IMR-90 (cell line): ENCODE results near the gene BCAT1. TPM values are rescaled to one million over a fixed set of nuclear protein-coding genes. Genes with fewer than 3 reads are reported as not detected.

ENCODE experiments used
- ATAC-seq: fragments of 200-7000 bp; cut with Tn5 transposase; 2 replicates; pipeline ENCODE4 v1.9.1; 2020; ENCODE audit warnings: low read depth, mild to moderate bottlenecking, moderate library complexity
- BruUV-seq: library from RNA; stranded (reverse); fragments of 400-500 nt; replicated peaks from 2 replicates; lab custom pipeline; 2021; lab: Mats Ljungman, UMichigan
- CTCF ChIA-PET: fragments of 300-600 bp; formaldehyde crosslinking; extraction: SDS; loops from one replicate; lab custom pipeline; 2021; ENCODE audit warnings: antibody characterized with exemption; lab: Yijun Ruan, JAX
- POLR2A ChIA-PET: fragments of 300-600 bp; sonication (Branson Sonifier 250); formaldehyde crosslinking; loops from one replicate; lab custom pipeline; 2022; ENCODE audit warnings: antibody characterized with exemption; ENCODE audit not compliant: unreplicated experiment; lab: Charles Lee
- DNase-seq: peaks from one replicate; pipeline ENCODE4 v3.0.0; 2013
- H2AFZ ChIP-seq: replicated peaks from 2 replicates; pipeline ENCODE3; 2013; ENCODE audit warnings: low read length, mild to moderate bottlenecking; ENCODE audit not compliant: poor library complexity
- H2AK5ac ChIP-seq: 2 replicates; pipeline ENCODE4 v1.6.1; 2013; ENCODE audit warnings: low read depth, low read length, inconsistent platforms
- H2AK9ac ChIP-seq: replicated peaks from 2 replicates; pipeline ENCODE3; 2013; ENCODE audit warnings: mild to moderate bottlenecking, low read depth, low read length, moderate library complexity; ENCODE audit not compliant: poor library complexity
- H2BK120ac ChIP-seq: 2 replicates; pipeline ENCODE4 v1.6.1; 2013; ENCODE audit warnings: low read depth, low read length, inconsistent platforms
- H2BK15ac ChIP-seq: 3 replicates; pipeline ENCODE4 v1.6.1; 2013; ENCODE audit warnings: low read depth, low read length, inconsistent platforms
- H2BK20ac ChIP-seq: 2 replicates; pipeline ENCODE4 v1.6.1; 2013; ENCODE audit warnings: low read depth, mild to moderate bottlenecking, inconsistent platforms, low read length, moderate library complexity
- H2BK5ac ChIP-seq: 2 replicates; pipeline ENCODE4 v1.6.1; 2013; ENCODE audit warnings: mild to moderate bottlenecking, low read depth, low read length, inconsistent platforms; ENCODE audit not compliant: poor library complexity, severe bottlenecking
- H3K14ac ChIP-seq: replicated peaks from 2 replicates; pipeline ENCODE4 v1.6.1; 2013; ENCODE audit warnings: low read depth, low read length, inconsistent platforms
- H3K18ac ChIP-seq: 2 replicates; pipeline ENCODE4 v1.6.1; 2013; ENCODE audit warnings: low read depth, low read length, control low read depth
- H3K23ac ChIP-seq: 2 replicates; pipeline ENCODE4 v1.6.1; 2013; ENCODE audit warnings: low read depth, low read length, inconsistent platforms
- H3K27ac ChIP-seq: 2 replicates; pipeline ENCODE4 v1.5.1; 2013; ENCODE audit warnings: mild to moderate bottlenecking, control low read depth, low read length; ENCODE audit not compliant: insufficient read depth
- H3K27me3 ChIP-seq: 2 replicates; pipeline ENCODE4 v1.6.1; 2013; ENCODE audit warnings: low read length; ENCODE audit not compliant: control insufficient read depth, insufficient read depth
- H3K36me3 ChIP-seq: 2 replicates; pipeline ENCODE4 v1.6.1; 2013; ENCODE audit warnings: low read length, mixed read lengths; ENCODE audit not compliant: control insufficient read depth, insufficient read depth
- H3K4ac ChIP-seq: 2 replicates; pipeline ENCODE4 v1.6.1; 2013; ENCODE audit warnings: low read depth, low read length, inconsistent platforms
- H3K4me1 ChIP-seq: 2 replicates; pipeline ENCODE4 v1.6.1; 2013; ENCODE audit warnings: low read length, mixed read lengths; ENCODE audit not compliant: control insufficient read depth, insufficient read depth
- H3K4me2 ChIP-seq: 2 replicates; pipeline ENCODE4 v1.6.1; 2013; ENCODE audit warnings: low read depth, mild to moderate bottlenecking, control low read depth, low read length, moderate library complexity
- H3K4me3 ChIP-seq: 2 replicates; pipeline ENCODE4 v1.5.1; 2013; ENCODE audit warnings: low read depth, mild to moderate bottlenecking, control low read depth, low read length, moderate library complexity; ENCODE audit not compliant: insufficient read depth
- H3K56ac ChIP-seq: 2 replicates; pipeline ENCODE4 v1.6.1; 2013; ENCODE audit warnings: low read length, inconsistent platforms; ENCODE audit not compliant: insufficient read depth; ENCODE audit errors: extremely low read depth
- H3K79me1 ChIP-seq, 2 experiments: 2 replicates each; pipeline ENCODE4 v1.6.1; 2013; ENCODE audit warnings: low read length in 2 of 2, inconsistent platforms in 1 of 2, low read depth in 1 of 2
- H3K9ac ChIP-seq: 2 replicates; pipeline ENCODE4 v1.6.1; 2013; ENCODE audit warnings: low read depth, low read length, control low read depth
- H3K9me1 ChIP-seq: 2 replicates; pipeline ENCODE4 v1.6.1; 2013; ENCODE audit warnings: low read length, inconsistent platforms; ENCODE audit not compliant: insufficient read depth
- H3K9me3 ChIP-seq: 2 replicates; pipeline ENCODE4 v1.6.1; 2013; ENCODE audit warnings: low read length; ENCODE audit not compliant: control insufficient read depth, insufficient read depth
- H4K20me1 ChIP-seq: 2 replicates; pipeline ENCODE4 v1.6.1; 2013; ENCODE audit warnings: low read length, inconsistent platforms; ENCODE audit not compliant: insufficient read depth
- H4K5ac ChIP-seq: 2 replicates; pipeline ENCODE4 v1.6.1; 2013; ENCODE audit warnings: mild to moderate bottlenecking, low read depth, low read length, control low read depth
- H4K8ac ChIP-seq, 2 experiments: 2 replicates each; pipeline ENCODE4 v1.6.1; 2013; ENCODE audit warnings: low read depth in 2 of 2, low read length in 2 of 2, control low read depth in 1 of 2, inconsistent platforms in 1 of 2
- H4K91ac ChIP-seq: 2 replicates; pipeline ENCODE4 v1.6.1; 2013; ENCODE audit warnings: low read depth, low read length, inconsistent platforms; ENCODE audit not compliant: insufficient read depth
- BHLHE40 ChIP-seq: fragments of 150-350 bp; IDR thresholded peaks from 2 replicates; pipeline ENCODE4 v1.6.1; 2016; ENCODE audit warnings: mild to moderate bottlenecking, low read depth, low read length
- CHD1 ChIP-seq: IDR thresholded peaks from 2 replicates; pipeline ENCODE4 v1.6.1; 2012; ENCODE audit warnings: low read depth, low read length, improper control_type of control experiment
- CTCF ChIP-seq: conservative IDR thresholded peaks from 2 replicates; pipeline ENCODE4 v1.5.1; 2012; ENCODE audit warnings: mild to moderate bottlenecking, low read depth, low read length, improper control_type of control experiment
- FOS ChIP-seq: fragments of 150-350 bp; IDR thresholded peaks from 2 replicates; pipeline ENCODE4 v1.6.1; 2016; ENCODE audit warnings: low read depth, low read length
- MAFK ChIP-seq: IDR thresholded peaks from 2 replicates; pipeline ENCODE4 v1.6.1; 2012; ENCODE audit warnings: low read depth, low read length, improper control_type of control experiment
- MAZ ChIP-seq: IDR thresholded peaks from 2 replicates; pipeline ENCODE4 v1.6.1; 2012; ENCODE audit warnings: low read depth, mild to moderate bottlenecking, low read length, improper control_type of control experiment, moderate library complexity, borderline replicate concordance
- MXI1 ChIP-seq: IDR thresholded peaks from 2 replicates; pipeline ENCODE4 v1.6.1; 2012; ENCODE audit warnings: low read depth, mild to moderate bottlenecking, low read length, moderate library complexity, borderline replicate concordance
- NFE2L2 ChIP-seq: fragments of 150-350 bp; IDR thresholded peaks from 2 replicates; pipeline ENCODE4 v1.6.1; 2016; ENCODE audit warnings: low read depth, mild to moderate bottlenecking, low read length
- RAD21 ChIP-seq: IDR thresholded peaks from 2 replicates; pipeline ENCODE4 v1.6.1; 2012; ENCODE audit warnings: low read length, improper control_type of control experiment
- RFX5 ChIP-seq: IDR thresholded peaks from 2 replicates; pipeline ENCODE4 v1.8.0; 2012; ENCODE audit warnings: low read depth, mild to moderate bottlenecking, low read length, moderate library complexity
- WGBS, 2 experiments: methylation state at CpG; one replicate each; pipeline versions ENCODE4 v1.1.5 to v1.1.7; 2013; ENCODE audit warnings: missing lambda C conversion rate in 2 of 2; ENCODE audit not compliant: insufficient read length in 1 of 2; ENCODE audit errors: extremely low coverage in 2 of 2; 5-methylcytosine and 5-hydroxymethylcytosine counted together
- dilution Hi-C: fragments of 300-500 bp; cut with HindIII; formaldehyde crosslinking; loops from one replicate; pipeline ENCODE4 v1.14.3; 2018; ENCODE audit warnings: low sequenced_read_pairs; ENCODE audit not compliant: unreplicated experiment
- in situ Hi-C: fragments of 300-500 bp; cut with MboI; formaldehyde crosslinking; loops from 3 replicates; pipeline ENCODE4 v1.14.3; 2019; ENCODE audit warnings: low sequenced_read_pairs, inconsistent platforms, mixed read lengths
- intact Hi-C: fragments of 100-400 bp; cut with micrococcal nuclease; formaldehyde crosslinking; loops from 2 replicates; pipeline ENCODE4 v1.10.0; 2022
- polyA plus RNA-seq, 3 experiments: library from polyadenylated mRNA; depleted of rRNA; stranded (reverse); fragments of >200 nt; gene quantifications; 2 replicates each; pipeline ENCODE4 v1.2.3, GENCODE V29; 2012; ENCODE audit warnings: low replicate concordance in 1 of 3
- total RNA-seq: library from RNA; depleted of rRNA; stranded (reverse); fragments of >200 nt; gene quantifications from 2 replicates; pipeline ENCODE4 v1.2.3, GENCODE V29; 2012

The BCAT1 gene
- total and polyA plus RNA-seq, 2 of the 4 experiments (the other 2 are of a cell fraction): 30.4 to 683 TPM

DNA sequence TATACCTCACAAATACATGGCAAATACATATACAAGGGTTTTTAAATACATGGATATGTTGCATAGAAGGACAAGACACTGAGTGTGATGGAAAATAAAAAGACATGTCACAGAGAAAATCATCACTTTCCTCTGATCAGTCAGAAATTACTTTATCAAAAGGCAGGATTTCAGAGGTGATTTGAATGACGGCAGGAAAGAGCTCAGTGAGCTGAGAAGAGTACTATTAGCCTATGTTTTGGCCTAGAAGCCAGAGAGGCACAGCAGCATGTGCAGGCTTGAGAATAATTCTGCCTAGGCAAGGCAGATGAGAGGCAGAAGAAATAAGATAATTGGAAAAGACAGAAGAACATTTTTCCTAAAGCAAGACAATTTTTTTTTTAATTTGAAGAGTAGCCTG lies 94.9 kb downstream of the BCAT1 start:
- H3K4me2 ChIP-seq: no peak overlapping the region
- H3K27me3 ChIP-seq: no peaks in the 10 kb centered on the region
- no peak overlapping the region for H4K91ac ChIP-seq
- peaks cover 2% of the 10 kb centered on the region for H3K9me1 ChIP-seq
- H4K5ac ChIP-seq: no peak overlapping the region
- H3K23ac ChIP-seq: no peak overlapping the region
- ATAC-seq (no peak), DNase-seq (no peak)
- intact Hi-C loops (loop anchor here (5.0 kb wide), 1 partner anchor 93 kb away; the partner anchor contains the start of gene BCAT1), in situ Hi-C loops (no loop called here), dilution Hi-C loops (no loop called here)
- no peak overlapping the region for H2AFZ ChIP-seq
- no peak overlapping the region for H3K14ac ChIP-seq
- peaks cover 58 to 59% of the 10 kb centered on the region in 2 experiments for H3K79me1 ChIP-seq
- H2BK15ac ChIP-seq: no peak overlapping the region
- no peak overlapping the region for H4K8ac ChIP-seq
- H2AK9ac ChIP-seq: no peak overlapping the region
- no peaks in the 10 kb centered on the region for H3K9me3 ChIP-seq
- H3K18ac ChIP-seq: no peak overlapping the region
- H3K36me3 ChIP-seq: peaks cover 10% of the 10 kb centered on the region
- H2BK5ac ChIP-seq: no peak overlapping the region
- CTCF ChIA-PET: interaction anchor here (0.9 to 1.2 kb wide), 2 partner anchors 14 to 301 kb away, joined by 3 read pairs; no protein-coding TSS in a partner anchor
- H2BK120ac ChIP-seq: no peak overlapping the region
- no peak overlapping the region for H3K4me3 ChIP-seq
- no peak overlapping the region for H2BK20ac ChIP-seq
- H3K4me1 ChIP-seq: peaks cover 9% of the 10 kb centered on the region; the same call in 1 of the 2 replicates
- POLR2A ChIA-PET: no interaction called here
- no peak overlapping the region; the same call in 1 of the 2 replicates for H2AK5ac ChIP-seq
- H3K9ac ChIP-seq: no peak overlapping the region
- H3K27ac ChIP-seq: no peak overlapping the region
- H3K4ac ChIP-seq: no peak overlapping the region
- no TSS peak for BruUV-seq
- no peak overlapping the region for H3K56ac ChIP-seq
- H4K20me1 ChIP-seq: peaks cover 39% of the 10 kb centered on the region; the same call in 1 of the 2 replicates
- WGBS, 2 experiments: no CpG with 5 or more reads among the region's 1 CpG
- TF ChIP-seq FOS: no peak
- no peak for TF ChIP-seq MAFK
- TF ChIP-seq RFX5: no peak
- no peak for TF ChIP-seq CHD1
- TF ChIP-seq CTCF: no peak
- TF ChIP-seq RAD21: no peak
- TF ChIP-seq MAZ: no peak
- TF ChIP-seq MXI1: no peak
- no peak for TF ChIP-seq NFE2L2
- TF ChIP-seq BHLHE40: no peak
